Stimulated activated CD4-positive, alpha-beta T cell treated with anti-CD3 and anti-CD28 coated beads, Interleukin-1b, Interleukin-23, amount 100 ng/mL, for 24 hours (primary cell): ENCODE measurements around the gene DNASE2.

ENCODE experiments used
- DNase-seq, 4 experiments: peaks; one replicate each; pipeline ENCODE4 v3.0.0-alpha.2; 2020; ENCODE audit warnings: low read depth in 4 of 4, low spot score in 1 of 4

Gene DNASE2

GRCh38 chr19:12886969-12887747, 5.9 kb upstream of the DNASE2 start, which contains the start of gene KLF1:
KLF1 (minus strand) TSS chr19:12887201; CDS start chr19:12887140, 61 bp downstream.
- no peak for DNase-seq

- no peak for DNase-seq
Measured at GRCh38 chr19:12886651-12886968, 5.4 kb upstream of the DNASE2 start.

GRCh38 chr19:12885749-12886650, 4.8 kb upstream of the DNASE2 start:
- DNase-seq: no peak

DNA sequence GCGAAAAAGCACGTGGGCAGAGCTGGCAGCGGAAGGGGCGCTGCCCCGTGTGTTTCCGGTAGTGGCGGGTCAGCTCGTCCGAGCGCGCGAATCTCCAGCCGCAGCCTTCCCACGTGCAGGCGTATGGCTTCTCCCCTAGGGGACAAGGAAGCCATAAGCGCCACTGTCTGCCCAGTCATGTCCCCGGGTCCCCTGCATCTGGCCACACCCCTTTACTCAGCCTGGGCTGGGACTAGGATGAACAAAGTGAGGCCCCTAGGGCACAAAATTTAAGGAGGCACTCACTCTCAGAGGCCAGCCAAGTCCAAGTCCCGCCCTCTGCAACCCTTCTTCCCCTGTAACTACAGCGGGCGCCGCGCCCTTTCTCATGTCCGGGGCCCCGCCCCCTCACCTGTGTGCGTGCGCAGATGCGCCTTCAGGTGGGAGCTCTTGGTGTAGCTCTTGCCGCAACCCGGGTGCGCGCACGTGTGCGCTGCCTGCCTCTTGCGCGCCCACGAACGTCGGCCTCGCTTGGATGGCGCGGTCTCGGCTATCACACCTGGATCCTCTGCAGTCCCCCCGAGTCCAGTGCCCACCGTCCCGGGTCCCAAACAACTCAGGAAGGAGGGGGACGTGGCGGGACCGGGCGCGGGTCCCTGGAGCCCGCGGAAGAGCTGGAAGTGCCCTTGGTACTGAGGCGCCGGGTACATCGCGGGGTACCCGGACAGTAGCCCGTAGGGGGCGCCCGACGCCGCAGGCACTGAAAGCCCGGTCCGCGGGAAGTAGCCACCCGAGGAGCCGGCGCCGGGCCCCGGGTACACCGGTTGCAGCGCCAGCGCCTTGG, 3.9 kb upstream of the DNASE2 start:
- peak; percentile 73 to 93 (median 78) for DNase-seq

GRCh38 chr19:12884627-12884925, 3.3 kb upstream of the DNASE2 start:
- no peak for DNase-seq

- no peak for DNase-seq
Measured at GRCh38 chr19:12884202-12884601, 3.0 kb upstream of the DNASE2 start.

DNA sequence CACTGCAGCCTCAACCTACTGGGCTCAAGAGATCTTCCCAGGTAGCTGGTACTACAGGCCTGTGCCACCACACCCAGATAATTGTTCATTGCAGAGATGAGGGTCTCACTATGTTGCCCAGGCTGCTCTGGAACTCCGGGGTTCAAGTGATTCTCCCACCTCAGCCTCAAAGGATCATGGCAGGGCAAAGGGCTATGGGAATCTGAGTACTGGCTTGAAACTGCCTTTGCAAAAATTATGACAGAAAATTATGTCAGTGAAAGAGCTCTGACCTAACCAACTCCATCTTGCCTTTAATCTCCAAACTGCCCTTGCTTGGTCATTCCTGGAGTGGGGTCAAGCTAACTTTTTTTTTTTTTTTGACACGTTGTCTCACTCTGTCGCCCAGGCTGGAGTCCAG, 1.3 kb upstream of the DNASE2 start:
- no peak for DNase-seq

- DNase-seq: no peak
Measured at GRCh38 chr19:12880551-12881171, 588 bp downstream of the DNASE2 start.

GRCh38 chr19:12875086-12875485, 6.2 kb downstream of the DNASE2 start:
- no peak for DNase-seq

- DNase-seq: no peak
Measured at GRCh38 chr19:12873891-12874745, 7.1 kb downstream of the DNASE2 start.

DNA sequence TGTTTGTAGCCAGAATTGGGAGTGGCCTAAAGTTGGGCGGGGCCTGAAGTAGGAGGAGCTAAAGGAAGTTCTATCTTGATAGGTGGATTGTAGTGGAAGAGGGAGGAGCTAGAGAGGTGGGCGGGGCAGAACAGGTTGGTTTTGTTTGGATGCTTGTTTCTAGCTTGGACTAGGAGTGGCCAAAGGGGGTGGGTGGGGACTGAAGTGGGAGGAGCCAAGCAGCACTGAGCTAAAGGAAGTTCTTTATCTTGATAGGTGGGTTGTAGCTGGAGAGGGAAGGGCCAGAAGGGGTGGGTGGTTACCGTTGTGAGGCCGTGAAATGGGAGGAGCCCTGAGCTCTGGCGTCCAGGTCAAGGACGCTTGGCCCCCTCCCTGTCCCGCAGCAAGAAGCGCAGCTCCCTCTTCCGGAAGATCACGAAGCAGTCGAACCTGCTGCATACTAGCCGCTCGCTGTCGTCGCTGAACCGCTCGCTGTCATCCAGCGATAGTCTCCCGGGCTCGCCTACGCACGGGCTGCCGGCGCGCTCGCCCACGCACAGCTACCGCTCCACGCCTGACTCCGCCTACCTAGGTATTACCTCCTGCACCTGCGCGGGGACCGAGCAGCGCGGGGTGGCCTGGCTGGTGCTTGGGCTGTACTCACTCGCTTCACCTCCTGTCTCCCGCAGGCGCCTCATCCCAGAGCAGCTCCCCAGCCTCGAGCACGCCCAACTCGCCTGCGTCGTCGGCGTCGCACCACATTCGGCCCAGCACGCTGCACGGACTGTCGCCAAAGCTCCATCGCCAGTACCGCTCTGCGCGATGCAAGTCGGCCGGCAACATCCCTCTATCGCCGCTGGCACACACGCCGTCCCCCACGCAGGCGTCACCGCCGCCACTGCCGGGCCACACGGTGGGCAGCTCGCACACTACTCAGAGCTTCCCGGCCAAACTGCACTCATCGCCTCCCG, 8.0 kb downstream of the DNASE2 start:
- DNase-seq: peak in 1 of 4 experiments; percentile 24

DNA sequence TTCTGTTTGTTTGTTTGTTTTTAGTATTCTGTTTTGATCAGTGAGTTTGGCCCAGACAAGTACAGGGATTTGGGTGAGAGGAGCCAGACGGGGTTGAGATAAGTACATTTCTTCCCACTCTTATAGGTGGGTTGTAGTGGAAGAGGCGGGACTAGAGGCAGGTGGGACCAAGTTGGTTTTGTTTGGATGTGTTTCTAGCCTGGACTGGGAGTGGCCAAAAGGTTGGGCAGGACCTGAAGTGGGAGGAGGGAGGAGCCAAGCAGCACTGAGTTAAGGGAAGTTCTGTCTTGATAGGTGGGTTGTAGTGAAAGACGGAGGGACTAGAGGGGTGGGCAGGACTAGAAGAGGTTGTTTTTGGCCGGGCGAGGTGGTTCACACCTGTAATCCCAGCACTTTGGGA, 9.0 kb downstream of the DNASE2 start:
- no peak for DNase-seq

- no peak for DNase-seq
Measured at GRCh38 chr19:12871681-12872080, 9.6 kb downstream of the DNASE2 start.

DNA sequence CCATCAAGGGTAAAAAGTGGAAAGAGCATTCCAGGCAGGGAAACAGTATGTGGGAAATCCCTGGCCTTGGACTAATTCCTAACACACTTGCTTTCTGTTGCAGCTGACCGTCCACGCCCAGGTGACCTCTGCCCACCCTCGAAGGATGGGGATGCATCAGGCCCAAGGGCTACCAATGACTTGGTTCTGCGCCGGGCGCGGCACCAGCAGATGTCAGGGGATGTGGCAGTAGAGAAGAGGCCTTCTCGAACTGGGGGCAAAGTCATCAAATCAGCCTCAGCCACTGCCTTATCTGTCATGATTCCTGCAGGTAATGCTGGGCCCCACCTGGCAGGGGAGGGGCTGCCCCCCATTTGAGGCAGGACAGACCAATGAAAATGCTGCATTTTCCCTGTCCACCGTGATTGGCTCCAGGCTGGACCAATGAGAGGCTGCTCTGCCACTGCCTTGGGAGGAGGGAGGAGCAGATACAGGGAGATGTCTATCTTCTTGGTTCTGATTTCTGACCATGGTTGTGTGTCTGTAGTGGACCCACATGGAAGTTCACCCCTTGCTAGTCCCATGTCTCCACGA, 12.6 kb downstream of the DNASE2 start:
- DNase-seq: no peak

DNA sequence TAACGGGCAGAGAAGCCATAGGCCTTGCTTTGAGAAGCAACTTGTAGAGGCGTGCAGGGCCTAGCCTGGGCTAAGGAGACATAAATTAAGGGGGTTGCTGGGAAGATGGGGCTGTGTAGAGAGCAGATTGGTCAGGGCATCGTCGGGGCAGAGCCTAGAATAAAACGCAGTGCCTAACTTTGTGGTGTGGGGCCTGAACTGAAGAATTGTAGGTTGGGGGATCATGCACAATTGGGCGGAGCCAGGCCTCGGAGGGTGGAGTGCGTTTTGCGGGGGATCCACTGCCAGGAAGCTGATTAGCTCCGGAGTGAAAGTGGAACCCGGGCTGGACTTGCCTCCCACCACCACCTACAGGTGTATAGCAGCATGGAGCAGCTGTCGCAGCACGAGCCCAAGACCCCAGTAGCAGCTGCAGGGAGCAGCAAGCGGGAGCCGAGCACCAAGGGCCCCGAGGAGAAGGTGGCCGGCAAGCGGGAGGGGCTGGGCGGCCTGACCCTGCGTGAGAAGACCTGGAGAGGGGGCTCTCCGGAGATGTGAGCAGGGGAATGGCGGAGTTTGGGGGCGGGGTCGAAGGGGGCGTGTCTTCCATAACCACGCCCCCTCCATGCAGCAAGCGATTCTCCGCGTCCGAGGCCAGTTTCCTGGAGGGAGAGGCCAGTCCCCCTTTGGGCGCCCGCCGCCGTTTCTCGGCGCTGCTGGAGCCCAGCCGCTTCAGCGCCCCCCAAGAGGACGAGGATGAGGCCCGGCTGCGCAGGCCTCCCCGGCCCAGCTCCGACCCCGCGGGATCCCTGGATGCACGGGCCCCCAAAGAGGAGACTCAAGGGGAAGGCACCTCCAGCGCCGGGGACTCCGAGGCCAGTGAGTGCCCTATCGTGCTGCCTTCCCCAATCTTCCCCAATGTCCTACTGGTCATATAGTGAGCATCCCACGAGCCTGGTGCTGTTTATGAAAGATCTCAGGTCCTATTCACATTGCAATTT, 13.8 kb downstream of the DNASE2 start:
- peak in 3 of 4 experiments; percentile 51 to 61 (median 52) for DNase-seq

DNA sequence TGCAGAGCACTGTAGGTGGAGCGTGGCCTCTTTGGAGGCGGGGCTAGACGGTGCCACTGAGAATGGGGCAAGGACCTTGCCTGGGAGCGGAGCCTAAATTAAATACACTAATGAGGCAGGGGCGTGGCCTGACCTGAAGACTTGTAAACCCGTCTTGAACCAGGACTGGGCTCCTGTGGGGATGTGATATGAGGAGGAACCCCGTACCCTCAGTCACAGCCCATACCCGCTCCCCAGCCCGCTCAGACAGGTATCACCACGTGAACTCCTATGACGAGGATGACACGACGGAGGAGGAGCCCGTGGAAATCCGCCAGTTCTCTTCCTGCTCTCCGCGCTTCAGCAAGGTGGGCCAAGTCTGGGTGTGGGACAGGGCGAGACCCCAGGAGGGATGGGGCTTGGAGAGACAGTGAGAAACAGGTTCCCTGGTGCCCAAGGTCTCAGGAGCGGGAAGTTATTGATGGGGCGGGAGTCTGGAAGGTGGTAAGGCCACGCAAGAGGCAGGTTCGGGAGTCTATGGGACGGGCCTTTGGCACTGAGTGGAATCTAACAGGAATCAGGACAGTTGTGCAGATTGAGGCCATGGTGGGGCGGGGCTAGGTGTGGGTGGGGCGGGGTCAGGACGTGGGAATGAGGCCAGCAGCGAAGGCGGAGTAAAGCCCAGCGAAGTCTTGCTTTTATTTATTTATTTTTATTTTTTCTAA, 14.7 kb downstream of the DNASE2 start:
- DNase-seq: no peak
